NCI-H226 (cell line): ENCODE measurements around the gene LCA5.
"Not testable (repeated sequence)": the region's sequence is repeated elsewhere in the genome, so short reads cannot be mapped to it uniquely, and the experiment has no call there.

Experiments used
- DNase-seq: peaks from one replicate; pipeline ENCODE4 v3.0.0-alpha.2; 2015

The LCA5 gene

GRCh38 chr6:79463621-79464050 is 73.6 kb downstream of the LCA5 start:
- DNase-seq = peak; percentile 80

GRCh38 chr6:79461205-79461604 is 76.0 kb downstream of the LCA5 start:
- no peak for DNase-seq

GRCh38 chr6:79455446-79455845 is 81.8 kb downstream of the LCA5 start:
- DNase-seq = no peak

GRCh38 chr6:79453558-79454042 is 83.6 kb downstream of the LCA5 start:
- peak; percentile 63 for DNase-seq

GRCh38 chr6:79450984-79451383 is 86.2 kb downstream of the LCA5 start:
- no peak for DNase-seq

GRCh38 chr6:79446006-79446405 is 91.2 kb downstream of the LCA5 start:
- no peak for DNase-seq

GRCh38 chr6:79443876-79444275 is 93.4 kb downstream of the LCA5 start:
- DNase-seq = not testable (repeated sequence)

- DNase-seq = no peak
Observed at GRCh38 chr6:79441192-79441591, 96.0 kb downstream of the LCA5 start.

- DNase-seq = no peak
Observed at GRCh38 chr6:79440598-79440997, 96.6 kb downstream of the LCA5 start.

- DNase-seq = no peak
Observed at GRCh38 chr6:79438030-79438429, 99.2 kb downstream of the LCA5 start.

GRCh38 chr6:79436241-79436640 is 101.0 kb downstream of the LCA5 start:
- DNase-seq = peak; percentile 93

- DNase-seq = no peak
Observed at GRCh38 chr6:79435746-79436145, 101.5 kb downstream of the LCA5 start.
